ENCODE data around the gene TRIM72.

GRCh38 chr16:31183432-31184428, 30.2 kb upstream of the TRIM72 start:
- TF ChIP-seq, protein P1, sequence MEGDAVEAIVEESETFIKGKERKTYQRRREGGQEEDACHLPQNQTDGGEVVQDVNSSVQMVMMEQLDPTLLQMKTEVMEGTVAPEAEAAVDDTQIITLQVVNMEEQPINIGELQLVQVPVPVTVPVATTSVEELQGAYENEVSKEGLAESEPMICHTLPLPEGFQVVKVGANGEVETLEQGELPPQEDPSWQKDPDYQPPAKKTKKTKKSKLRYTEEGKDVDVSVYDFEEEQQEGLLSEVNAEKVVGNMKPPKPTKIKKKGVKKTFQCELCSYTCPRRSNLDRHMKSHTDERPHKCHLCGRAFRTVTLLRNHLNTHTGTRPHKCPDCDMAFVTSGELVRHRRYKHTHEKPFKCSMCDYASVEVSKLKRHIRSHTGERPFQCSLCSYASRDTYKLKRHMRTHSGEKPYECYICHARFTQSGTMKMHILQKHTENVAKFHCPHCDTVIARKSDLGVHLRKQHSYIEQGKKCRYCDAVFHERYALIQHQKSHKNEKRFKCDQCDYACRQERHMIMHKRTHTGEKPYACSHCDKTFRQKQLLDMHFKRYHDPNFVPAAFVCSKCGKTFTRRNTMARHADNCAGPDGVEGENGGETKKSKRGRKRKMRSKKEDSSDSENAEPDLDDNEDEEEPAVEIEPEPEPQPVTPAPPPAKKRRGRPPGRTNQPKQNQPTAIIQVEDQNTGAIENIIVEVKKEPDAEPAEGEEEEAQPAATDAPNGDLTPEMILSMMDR (IDR thresholded peaks at IDR 0.05) = no peak
- TF ChIP-seq EP300 (IDR thresholded peaks at IDR 0.05; ENCODE audit: low read depth) (no peak), POLR2A (IDR thresholded peaks at IDR 0.05) (no peak)

Data from transverse colon (tissue), 3 donors.